NOMO-1 (cell line): Measurements from ENCODE around the gene GUCY1B1.

Experiments used
- DNase-seq, 2 experiments: peaks; one replicate each; lab custom pipeline; 2025; ENCODE audit not compliant: unreplicated experiment in 2 of 2; lab: John Stamatoyannopoulos, UW

Gene GUCY1B1

DNA sequence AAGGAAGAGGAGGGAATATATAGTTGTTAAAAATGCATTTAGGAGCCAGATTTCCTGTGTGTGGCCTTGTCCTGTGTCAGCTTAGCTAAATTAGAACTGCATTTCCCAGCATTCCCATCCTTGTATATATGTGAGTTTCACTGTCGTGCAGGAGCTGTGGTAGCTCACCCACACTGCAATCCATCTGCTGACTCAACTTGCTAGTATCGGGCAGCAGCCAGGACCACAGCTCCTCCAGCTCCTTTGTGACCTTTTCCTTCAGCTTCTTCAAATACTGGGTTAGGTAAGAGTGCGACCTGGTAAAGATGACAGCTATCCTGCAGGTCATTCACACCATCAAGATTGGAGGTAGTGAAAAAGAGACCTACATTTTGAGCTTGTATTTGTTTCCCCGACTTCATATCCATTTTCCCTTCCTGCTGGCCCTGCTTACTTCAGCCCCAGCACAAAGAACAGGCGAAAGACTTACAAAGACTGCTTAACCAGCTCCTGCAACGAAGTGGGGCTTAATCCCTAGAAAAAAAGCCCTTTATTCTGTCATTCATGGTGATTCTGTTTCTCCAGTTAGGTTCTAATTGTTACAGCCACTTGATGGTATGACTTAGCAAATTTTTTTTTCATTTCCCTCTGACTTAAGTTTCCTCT lies 95.9 kb downstream of the GUCY1B1 start:
- DNase-seq = peak in 1 of 2 experiments; percentile 37

DNA sequence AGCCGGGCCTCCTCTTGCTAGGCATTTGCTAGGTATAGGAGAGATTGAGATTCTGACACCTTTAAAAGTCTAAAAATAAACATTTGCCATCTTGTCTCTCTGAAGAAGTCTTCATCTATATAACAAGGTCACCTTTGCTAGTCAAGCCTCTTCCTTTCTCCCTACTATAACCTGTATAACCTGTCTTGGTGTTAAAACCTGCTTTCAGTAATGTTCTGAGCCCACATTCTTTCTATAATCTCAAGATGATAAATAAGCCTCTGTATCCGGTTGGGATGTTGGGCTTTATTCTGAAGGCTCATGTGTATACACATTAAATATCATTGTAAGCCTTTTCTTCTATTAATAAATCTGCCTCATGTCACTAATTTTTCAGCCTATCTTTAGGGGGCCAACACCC lies 97.1 kb downstream of the GUCY1B1 start:
- no peak for DNase-seq
